Measurements from ENCODE around the gene LPP.

- no peak for TF ChIP-seq CTCF (IDR thresholded peaks at IDR 0.05)
- TF ChIP-seq POLR2AphosphoS5 (IDR thresholded peaks at IDR 0.05) = no peak
- no peak for TF ChIP-seq POLR2A (IDR thresholded peaks at IDR 0.05; ENCODE audit: low read depth)
These were observed 420.0 kb downstream of the LPP start for GRCh38 chr3:188573956-188574355.
